H1 (cell line): ENCODE results near the gene LMNTD2. TPM values are rescaled to one million over a fixed set of nuclear protein-coding genes. Genes with fewer than 3 reads are reported as not detected.

Source experiments
- CTCF ChIA-PET: fragments of 300-600 bp; sonication (Branson Sonifier 250); formaldehyde crosslinking; loops from one replicate; lab custom pipeline; 2021; ENCODE audit not compliant: partially characterized antibody; lab: Charles Lee
- POLR2A ChIA-PET: fragments of 300-600 bp; sonication (Branson Sonifier 250); formaldehyde crosslinking; loops from one replicate; lab custom pipeline; 2021; ENCODE audit warnings: inconsistent platforms; ENCODE audit not compliant: partially characterized antibody; lab: Charles Lee
- DNase-seq, 2 experiments: peaks; one replicate each; pipeline versions ENCODE4 v3.0.0 to v3.0.0-alpha.2; 2010 to 2022; ENCODE audit warnings: low spot score in 2 of 2, low read depth in 1 of 2, mixed read lengths in 1 of 2
- FAIRE-seq: peaks from 2 replicates; lab custom pipeline; 2011; peaks lifted over from hg19 to GRCh38; lab: Jason Lieb, UNC
- H2AFZ ChIP-seq: 2 replicates; pipeline ENCODE4 v1.8.1; 2012; ENCODE audit warnings: low read length, inconsistent platforms
- H2AK5ac ChIP-seq: 2 replicates; pipeline ENCODE4 v1.6.1; 2013; ENCODE audit warnings: low read depth, low read length
- H2BK120ac ChIP-seq: replicated peaks from 2 replicates; pipeline ENCODE3; 2013; ENCODE audit warnings: low read depth, low read length, inconsistent platforms
- H2BK12ac ChIP-seq: 2 replicates; pipeline ENCODE4 v1.6.1; 2013; ENCODE audit warnings: low read depth, low read length
- H2BK15ac ChIP-seq: 2 replicates; pipeline ENCODE4 v1.6.1; 2013; ENCODE audit warnings: low read length
- H2BK20ac ChIP-seq: 2 replicates; pipeline ENCODE4 v1.6.1; 2013; ENCODE audit warnings: low read length
- H2BK5ac ChIP-seq: 2 replicates; pipeline ENCODE4 v1.6.1; 2013; ENCODE audit warnings: low read depth, low read length
- H3K14ac ChIP-seq: 2 replicates; pipeline ENCODE4 v1.6.1; 2013; ENCODE audit warnings: inconsistent platforms; ENCODE audit not compliant: insufficient read length
- H3K18ac ChIP-seq: 2 replicates; pipeline ENCODE4 v1.6.1; 2013; ENCODE audit warnings: low read length; ENCODE audit errors: extremely low read depth
- H3K23ac ChIP-seq: 2 replicates; pipeline ENCODE4 v1.6.1; 2013; ENCODE audit warnings: inconsistent platforms; ENCODE audit not compliant: insufficient read length
- H3K23me2 ChIP-seq: 2 replicates; pipeline ENCODE4 v1.6.1; 2013; ENCODE audit warnings: low read depth, low read length
- H3K27ac ChIP-seq: 2 replicates; pipeline ENCODE4 v1.6.1; 2011; ENCODE audit warnings: low read depth, low read length, inconsistent platforms
- H3K27me3 ChIP-seq, 4 experiments: replicated peaks in 1 of 4; 1 replicate in 1 of 4; 2 replicates in 3 of 4; pipeline versions ENCODE4 v1.6.1 to v1.8.1; 2011 to 2013; ENCODE audit warnings: low read length in 3 of 4, mild to moderate bottlenecking in 3 of 4, inconsistent platforms in 2 of 4, mixed read lengths in 2 of 4, moderate library complexity in 1 of 4; ENCODE audit not compliant: control insufficient read depth in 3 of 4, insufficient read depth in 3 of 4; ENCODE audit errors: extremely low read depth in 1 of 4
- H3K36me3 ChIP-seq, 4 experiments: 2 replicates each; pipeline versions ENCODE4 v1.6.1 to v1.8.1; 2011 to 2013; ENCODE audit warnings: mild to moderate bottlenecking in 4 of 4, low read length in 3 of 4, moderate library complexity in 2 of 4, control low read depth in 1 of 4, inconsistent platforms in 1 of 4; ENCODE audit not compliant: insufficient read depth in 4 of 4, control insufficient read depth in 2 of 4
- H3K4ac ChIP-seq: replicated peaks from 2 replicates; pipeline ENCODE3; 2013; ENCODE audit warnings: low read length, low read depth, mixed read lengths, inconsistent platforms; ENCODE audit not compliant: insufficient read length
- H3K4me1 ChIP-seq, 4 experiments: replicated peaks in 1 of 4; 1 replicate in 1 of 4; 2 replicates in 3 of 4; pipeline versions ENCODE4 v1.6.1 to v1.8.1; 2011 to 2013; ENCODE audit warnings: low read length in 3 of 4, inconsistent platforms in 2 of 4, mixed read lengths in 1 of 4; ENCODE audit not compliant: insufficient read depth in 4 of 4, control insufficient read depth in 3 of 4
- H3K4me2 ChIP-seq, 2 experiments: 2 replicates each; pipeline versions ENCODE4 v1.6.1 to v1.8.1; 2011 to 2013; ENCODE audit warnings: low read depth in 2 of 2, low read length in 2 of 2, control low read depth in 1 of 2, inconsistent platforms in 1 of 2, mild to moderate bottlenecking in 1 of 2; ENCODE audit not compliant: insufficient read depth in 1 of 2
- H3K4me3 ChIP-seq, 4 experiments: fragments of 200-600, 300-600 bp in 1 of 4; sonication (generic), shearing (Covaris generic), sonication (Bioruptor Twin) in 1 of 4; 2 replicates each; pipeline versions ENCODE4 v1.5.1 to v1.8.1; 2011 to 2016; ENCODE audit warnings: low read length in 4 of 4, low read depth in 3 of 4, control low read depth in 2 of 4, inconsistent platforms in 2 of 4, mild to moderate bottlenecking in 2 of 4, mixed read lengths in 1 of 4, moderate library complexity in 1 of 4; ENCODE audit not compliant: insufficient read depth in 2 of 4; ENCODE audit errors: extremely low read depth in 1 of 4
- H3K56ac ChIP-seq: replicated peaks from 2 replicates; pipeline ENCODE3; 2013; ENCODE audit warnings: low read depth, mild to moderate bottlenecking, mixed read lengths, low read length, inconsistent platforms; ENCODE audit not compliant: insufficient read length
- H3K79me1 ChIP-seq: 2 replicates; pipeline ENCODE4 v1.6.1; 2013; ENCODE audit warnings: low read depth, low read length, control low read depth
- H3K79me2 ChIP-seq, 2 experiments: 2 replicates each; pipeline versions ENCODE4 v1.6.1 to v1.8.1; 2012 to 2013; ENCODE audit warnings: low read length in 2 of 2, mild to moderate bottlenecking in 2 of 2, inconsistent platforms in 1 of 2; ENCODE audit not compliant: insufficient read depth in 2 of 2, control insufficient read depth in 1 of 2
- H3K9ac ChIP-seq, 4 experiments: replicated peaks in 1 of 4; 1 replicate in 1 of 4; 2 replicates in 3 of 4; pipeline versions ENCODE4 v1.6.1 to v1.8.1; 2011 to 2013; ENCODE audit warnings: low read depth in 3 of 4, low read length in 3 of 4, control low read depth in 2 of 4, mild to moderate bottlenecking in 2 of 4, moderate library complexity in 2 of 4, inconsistent platforms in 1 of 4; ENCODE audit errors: extremely low read depth in 1 of 4
- H3K9me3 ChIP-seq, 2 experiments: 2 replicates each; pipeline versions ENCODE4 v1.6.1 to v1.8.1; 2012 to 2013; ENCODE audit warnings: mild to moderate bottlenecking in 2 of 2, moderate library complexity in 2 of 2, control low read depth in 1 of 2, inconsistent platforms in 1 of 2, low read depth in 1 of 2, low read length in 1 of 2, mixed read lengths in 1 of 2; ENCODE audit not compliant: insufficient read depth in 2 of 2
- H4K20me1 ChIP-seq, 2 experiments: replicated peaks in 1 of 2; 2 replicates each; pipeline versions ENCODE3 to v1.8.1; 2011 to 2013; ENCODE audit warnings: inconsistent platforms in 2 of 2, low read length in 2 of 2, mild to moderate bottlenecking in 1 of 2; ENCODE audit not compliant: insufficient read depth in 2 of 2, control insufficient read depth in 1 of 2
- H4K5ac ChIP-seq: 2 replicates; pipeline ENCODE4 v1.6.1; 2013; ENCODE audit warnings: low read length, low read depth, mixed read lengths, inconsistent platforms; ENCODE audit not compliant: insufficient read length
- H4K8ac ChIP-seq: 2 replicates; pipeline ENCODE4 v1.8.0; 2013; ENCODE audit warnings: mild to moderate bottlenecking, moderate library complexity, low read length, inconsistent platforms; ENCODE audit not compliant: insufficient read depth; ENCODE audit errors: extremely low read depth
- H4K91ac ChIP-seq: replicated peaks from 2 replicates; pipeline ENCODE3; 2013; ENCODE audit warnings: low read length, mixed read lengths, inconsistent platforms; ENCODE audit not compliant: insufficient read length
- BACH1 ChIP-seq: IDR thresholded peaks from 2 replicates; pipeline ENCODE4 v1.6.1; 2012; ENCODE audit warnings: low read length, improper control_type of control experiment
- JUND ChIP-seq: IDR thresholded peaks from 2 replicates; pipeline ENCODE4 v1.6.1; 2011; ENCODE audit warnings: mild to moderate bottlenecking, improper control_type of control experiment, low read length
- POU5F1 ChIP-seq: IDR thresholded peaks from 2 replicates; pipeline ENCODE4 v1.6.1; 2011; ENCODE audit warnings: low read depth, mild to moderate bottlenecking, low read length, moderate library complexity
- SIX5 ChIP-seq: IDR thresholded peaks from 2 replicates; pipeline ENCODE4 v1.6.1; 2011; ENCODE audit warnings: mild to moderate bottlenecking, low read depth, low read length
- SP4 ChIP-seq: IDR thresholded peaks from 2 replicates; pipeline ENCODE4 v1.6.1; 2012; ENCODE audit warnings: low read length, inconsistent platforms
- WGBS, 2 experiments: shearing (Covaris generic) in 1 of 2; methylation state at CpG; one replicate each; pipeline versions ENCODE4 v1.1.6 to v1.1.7; 2013 to 2015; ENCODE audit warnings: low lambda C conversion rate in 2 of 2, mixed read lengths in 2 of 2, inconsistent platforms in 1 of 2, low coverage in 1 of 2, missing lambda C conversion rate in 1 of 2; ENCODE audit not compliant: insufficient replicate concordance in 2 of 2, insufficient coverage in 1 of 2, insufficient read length in 1 of 2; ENCODE audit errors: extremely low coverage in 1 of 2, missing lambda C conversion rate in 1 of 2; 5-methylcytosine and 5-hydroxymethylcytosine counted together
- polyA plus RNA-seq, 7 experiments: library from polyadenylated mRNA; depleted of rRNA in 3 of 7; stranded (reverse) in 5 of 7; unstranded in 2 of 7; fragments of >200 nt in 5 of 7; fragments of 200-250 nt in 2 of 7; gene quantifications; 1 replicate in 5 of 7; 2 replicates in 1 of 7; 4 replicates in 1 of 7; pipeline versions ENCODE4 v1.2.1 to v1.2.3, GENCODE V29; 2011 to 2013; ENCODE audit warnings: missing spikeins in 2 of 7, mixed read lengths in 2 of 7
- total RNA-seq: library from RNA; stranded (reverse); fragmentation: NEBNext Ultra II Directional; extraction: Animal tissue kit (Norgen Biotek cat#: 25700); gene quantifications from 2 replicates; pipeline ENCODE4 v1.2.1, GENCODE V29; 2021

LMNTD2 gene
- total and polyA plus RNA-seq, 2 of the 8 experiments (the other 6 are each of a cell fraction or from before 2014, with no cell fraction given), result 1.6 to 3.1 TPM

GRCh38 chr11:539971-540481, 20.5 kb downstream of the LMNTD2 start:
- Histone ChIP-seq H2AFZ (no peak overlapping the region), H2BK20ac (no peak overlapping the region), H2BK12ac (peak overlapping the region; percentile 75; the same call in 1 of the 2 replicates), H4K5ac (no peak overlapping the region), H3K9ac (no peak overlapping the region; a peak in 1 of 7 replicates), H4K8ac (peak overlapping the region; percentile 68; the same call in 1 of the 2 replicates), H3K4me3 (no peak overlapping the region), H2BK5ac (no peak overlapping the region), H3K4me2 (no peak overlapping the region), H3K27me3 (peaks cover 0 to 16% (median 6%) of the 10 kb centered on the region in 4 experiments; a peak in 5 of 7 replicates), H2BK15ac (0 out of 2 replicates have a peak overlapping the region, but pooled peaks have one; percentile 16), H3K27ac (no peak overlapping the region), H4K20me1 (no peaks in the 10 kb centered on the region), H3K79me1 (no peaks in the 10 kb centered on the region), H3K4me1 (peaks cover 0 to 13% (median 8%) of the 10 kb centered on the region in 4 experiments; a peak in 5 of 7 replicates), H3K18ac (no peak overlapping the region), H3K36me3 (no peaks in the 10 kb centered on the region), H3K9me3 (no peaks in the 10 kb centered on the region), H3K4ac (no peak overlapping the region), H3K14ac (no peak overlapping the region), H3K23ac (no peak overlapping the region), H4K91ac (peak overlapping the region; percentile 74), H2AK5ac (no peak overlapping the region), H3K23me2 (peaks cover 15% of the 10 kb centered on the region; the same call in 1 of the 2 replicates), H2BK120ac (no peak overlapping the region), H3K79me2 (no peaks in the 10 kb centered on the region), H3K56ac (no peak overlapping the region)
- DNase-seq, result peak in 1 of 2 experiments; percentile 41
- POLR2A ChIA-PET, result interaction anchor here (0.6 to 1.3 kb wide), 4 partner anchors 17 to 246 kb away, joined by 3 to 4 read pairs (median 4); partner anchors contain the start of genes IRF7 and PHRF1
- no peak for TF ChIP-seq POU5F1
- no peak for TF ChIP-seq JUND
- TF ChIP-seq SP4, result no peak
- TF ChIP-seq SIX5, result no peak
- no peak for TF ChIP-seq BACH1
- FAIRE-seq, result no peak
- CTCF ChIA-PET, result interaction anchor here (1.3 to 2.0 kb wide), 2 partner anchors 15 to 16 kb away, joined by 4 read pairs; no protein-coding TSS in a partner anchor
- 91% methylated on average over 8 of the region's 8 CpGs; no CpG with 5 or more reads in 1 of the 2 experiments for WGBS, 2 experiments
